IMR-90 (cell line): ENCODE results near the gene NAP1L1. TPM values are rescaled to one million over a fixed set of nuclear protein-coding genes. Genes with fewer than 3 reads are reported as not detected.

Experiments
- ATAC-seq: fragments of 200-7000 bp; cut with Tn5 transposase; 2 replicates; pipeline ENCODE4 v1.9.1; 2020; ENCODE audit warnings: low read depth, mild to moderate bottlenecking, moderate library complexity
- BruUV-seq: library from RNA; stranded (reverse); fragments of 400-500 nt; replicated peaks from 2 replicates; lab custom pipeline; 2021; lab: Mats Ljungman, UMichigan
- CTCF ChIA-PET: fragments of 300-600 bp; formaldehyde crosslinking; extraction: SDS; loops from one replicate; lab custom pipeline; 2021; ENCODE audit warnings: antibody characterized with exemption; lab: Yijun Ruan, JAX
- POLR2A ChIA-PET: fragments of 300-600 bp; sonication (Branson Sonifier 250); formaldehyde crosslinking; loops from one replicate; lab custom pipeline; 2022; ENCODE audit warnings: antibody characterized with exemption; ENCODE audit not compliant: unreplicated experiment; lab: Charles Lee
- DNase-seq: peaks from one replicate; pipeline ENCODE4 v3.0.0; 2013
- H2AFZ ChIP-seq: replicated peaks from 2 replicates; pipeline ENCODE3; 2013; ENCODE audit warnings: low read length, mild to moderate bottlenecking; ENCODE audit not compliant: poor library complexity
- H2AK5ac ChIP-seq: 2 replicates; pipeline ENCODE4 v1.6.1; 2013; ENCODE audit warnings: low read depth, low read length, inconsistent platforms
- H2AK9ac ChIP-seq: replicated peaks from 2 replicates; pipeline ENCODE3; 2013; ENCODE audit warnings: mild to moderate bottlenecking, low read depth, low read length, moderate library complexity; ENCODE audit not compliant: poor library complexity
- H2BK120ac ChIP-seq: 2 replicates; pipeline ENCODE4 v1.6.1; 2013; ENCODE audit warnings: low read depth, low read length, inconsistent platforms
- H2BK15ac ChIP-seq: 3 replicates; pipeline ENCODE4 v1.6.1; 2013; ENCODE audit warnings: low read depth, low read length, inconsistent platforms
- H2BK20ac ChIP-seq: 2 replicates; pipeline ENCODE4 v1.6.1; 2013; ENCODE audit warnings: low read depth, mild to moderate bottlenecking, inconsistent platforms, low read length, moderate library complexity
- H2BK5ac ChIP-seq: 2 replicates; pipeline ENCODE4 v1.6.1; 2013; ENCODE audit warnings: mild to moderate bottlenecking, low read depth, low read length, inconsistent platforms; ENCODE audit not compliant: poor library complexity, severe bottlenecking
- H3K14ac ChIP-seq: replicated peaks from 2 replicates; pipeline ENCODE4 v1.6.1; 2013; ENCODE audit warnings: low read depth, low read length, inconsistent platforms
- H3K18ac ChIP-seq: 2 replicates; pipeline ENCODE4 v1.6.1; 2013; ENCODE audit warnings: low read depth, low read length, control low read depth
- H3K23ac ChIP-seq: 2 replicates; pipeline ENCODE4 v1.6.1; 2013; ENCODE audit warnings: low read depth, low read length, inconsistent platforms
- H3K27ac ChIP-seq: 2 replicates; pipeline ENCODE4 v1.5.1; 2013; ENCODE audit warnings: mild to moderate bottlenecking, control low read depth, low read length; ENCODE audit not compliant: insufficient read depth
- H3K27me3 ChIP-seq: 2 replicates; pipeline ENCODE4 v1.6.1; 2013; ENCODE audit warnings: low read length; ENCODE audit not compliant: control insufficient read depth, insufficient read depth
- H3K36me3 ChIP-seq: 2 replicates; pipeline ENCODE4 v1.6.1; 2013; ENCODE audit warnings: low read length, mixed read lengths; ENCODE audit not compliant: control insufficient read depth, insufficient read depth
- H3K4ac ChIP-seq: 2 replicates; pipeline ENCODE4 v1.6.1; 2013; ENCODE audit warnings: low read depth, low read length, inconsistent platforms
- H3K4me1 ChIP-seq: 2 replicates; pipeline ENCODE4 v1.6.1; 2013; ENCODE audit warnings: low read length, mixed read lengths; ENCODE audit not compliant: control insufficient read depth, insufficient read depth
- H3K4me2 ChIP-seq: 2 replicates; pipeline ENCODE4 v1.6.1; 2013; ENCODE audit warnings: low read depth, mild to moderate bottlenecking, control low read depth, low read length, moderate library complexity
- H3K4me3 ChIP-seq: 2 replicates; pipeline ENCODE4 v1.5.1; 2013; ENCODE audit warnings: low read depth, mild to moderate bottlenecking, control low read depth, low read length, moderate library complexity; ENCODE audit not compliant: insufficient read depth
- H3K56ac ChIP-seq: 2 replicates; pipeline ENCODE4 v1.6.1; 2013; ENCODE audit warnings: low read length, inconsistent platforms; ENCODE audit not compliant: insufficient read depth; ENCODE audit errors: extremely low read depth
- H3K79me1 ChIP-seq, 2 experiments: 2 replicates each; pipeline ENCODE4 v1.6.1; 2013; ENCODE audit warnings: low read length in 2 of 2, inconsistent platforms in 1 of 2, low read depth in 1 of 2
- H3K9ac ChIP-seq: 2 replicates; pipeline ENCODE4 v1.6.1; 2013; ENCODE audit warnings: low read depth, low read length, control low read depth
- H3K9me1 ChIP-seq: 2 replicates; pipeline ENCODE4 v1.6.1; 2013; ENCODE audit warnings: low read length, inconsistent platforms; ENCODE audit not compliant: insufficient read depth
- H3K9me3 ChIP-seq: 2 replicates; pipeline ENCODE4 v1.6.1; 2013; ENCODE audit warnings: low read length; ENCODE audit not compliant: control insufficient read depth, insufficient read depth
- H4K20me1 ChIP-seq: 2 replicates; pipeline ENCODE4 v1.6.1; 2013; ENCODE audit warnings: low read length, inconsistent platforms; ENCODE audit not compliant: insufficient read depth
- H4K5ac ChIP-seq: 2 replicates; pipeline ENCODE4 v1.6.1; 2013; ENCODE audit warnings: mild to moderate bottlenecking, low read depth, low read length, control low read depth
- H4K8ac ChIP-seq, 2 experiments: 2 replicates each; pipeline ENCODE4 v1.6.1; 2013; ENCODE audit warnings: low read depth in 2 of 2, low read length in 2 of 2, control low read depth in 1 of 2, inconsistent platforms in 1 of 2
- H4K91ac ChIP-seq: 2 replicates; pipeline ENCODE4 v1.6.1; 2013; ENCODE audit warnings: low read depth, low read length, inconsistent platforms; ENCODE audit not compliant: insufficient read depth
- CEBPB ChIP-seq: IDR thresholded peaks from 2 replicates; pipeline ENCODE4 v1.6.1; 2012; ENCODE audit warnings: low read depth, low read length, improper control_type of control experiment
- CTCF ChIP-seq: conservative IDR thresholded peaks from 2 replicates; pipeline ENCODE4 v1.5.1; 2012; ENCODE audit warnings: mild to moderate bottlenecking, low read depth, low read length, improper control_type of control experiment
- FOS ChIP-seq: fragments of 150-350 bp; IDR thresholded peaks from 2 replicates; pipeline ENCODE4 v1.6.1; 2016; ENCODE audit warnings: low read depth, low read length
- MAFK ChIP-seq: IDR thresholded peaks from 2 replicates; pipeline ENCODE4 v1.6.1; 2012; ENCODE audit warnings: low read depth, low read length, improper control_type of control experiment
- MAZ ChIP-seq: IDR thresholded peaks from 2 replicates; pipeline ENCODE4 v1.6.1; 2012; ENCODE audit warnings: low read depth, mild to moderate bottlenecking, low read length, improper control_type of control experiment, moderate library complexity, borderline replicate concordance
- MXI1 ChIP-seq: IDR thresholded peaks from 2 replicates; pipeline ENCODE4 v1.6.1; 2012; ENCODE audit warnings: low read depth, mild to moderate bottlenecking, low read length, moderate library complexity, borderline replicate concordance
- NFE2L2 ChIP-seq: fragments of 150-350 bp; IDR thresholded peaks from 2 replicates; pipeline ENCODE4 v1.6.1; 2016; ENCODE audit warnings: low read depth, mild to moderate bottlenecking, low read length
- POLR2A ChIP-seq: IDR thresholded peaks from 2 replicates; pipeline ENCODE4 v1.6.1; 2012; ENCODE audit warnings: mild to moderate bottlenecking, low read depth, low read length
- RAD21 ChIP-seq: IDR thresholded peaks from 2 replicates; pipeline ENCODE4 v1.6.1; 2012; ENCODE audit warnings: low read length, improper control_type of control experiment
- RCOR1 ChIP-seq: IDR thresholded peaks from 2 replicates; pipeline ENCODE4 v1.6.1; 2012; ENCODE audit warnings: mild to moderate bottlenecking, low read length, improper control_type of control experiment; ENCODE audit not compliant: insufficient replicate concordance
- RFX5 ChIP-seq: IDR thresholded peaks from 2 replicates; pipeline ENCODE4 v1.8.0; 2012; ENCODE audit warnings: low read depth, mild to moderate bottlenecking, low read length, moderate library complexity
- WGBS, 2 experiments: methylation state at CpG; one replicate each; pipeline versions ENCODE4 v1.1.5 to v1.1.7; 2013; ENCODE audit warnings: missing lambda C conversion rate in 2 of 2; ENCODE audit not compliant: insufficient read length in 1 of 2; ENCODE audit errors: extremely low coverage in 2 of 2; 5-methylcytosine and 5-hydroxymethylcytosine counted together
- dilution Hi-C: fragments of 300-500 bp; cut with HindIII; formaldehyde crosslinking; loops from one replicate; pipeline ENCODE4 v1.14.3; 2018; ENCODE audit warnings: low sequenced_read_pairs; ENCODE audit not compliant: unreplicated experiment
- in situ Hi-C: fragments of 300-500 bp; cut with MboI; formaldehyde crosslinking; loops from 3 replicates; pipeline ENCODE4 v1.14.3; 2019; ENCODE audit warnings: low sequenced_read_pairs, inconsistent platforms, mixed read lengths
- intact Hi-C: fragments of 100-400 bp; cut with micrococcal nuclease; formaldehyde crosslinking; loops from 2 replicates; pipeline ENCODE4 v1.10.0; 2022
- polyA plus RNA-seq, 3 experiments: library from polyadenylated mRNA; depleted of rRNA; stranded (reverse); fragments of >200 nt; gene quantifications; 2 replicates each; pipeline ENCODE4 v1.2.3, GENCODE V29; 2012; ENCODE audit warnings: low replicate concordance in 1 of 3
- total RNA-seq: library from RNA; depleted of rRNA; stranded (reverse); fragments of >200 nt; gene quantifications from 2 replicates; pipeline ENCODE4 v1.2.3, GENCODE V29; 2012
- TF ChIP-seq, protein P1 (sequence below): fragments of 150-350 bp; IDR thresholded peaks from 2 replicates; pipeline ENCODE4 v1.6.1; 2016; ENCODE audit warnings: low read depth, mild to moderate bottlenecking, low read length, moderate library complexity, borderline replicate concordance

Gene NAP1L1
- total and polyA plus RNA-seq, 2 of the 4 experiments (the other 2 are of a cell fraction) = 86.4 to 200 TPM

GRCh38 chr12:76012644-76013043 is 71.8 kb downstream of the NAP1L1 start:
- POLR2A ChIA-PET = interaction anchor here (0.6 kb wide), 1 partner anchor 11 kb away, joined by 3 read pairs; no protein-coding TSS in a partner anchor

More at GRCh38 chr12:76012644-76013043, 71.8 kb downstream of the NAP1L1 start:
- Histone ChIP-seq H2AK9ac (no peak overlapping the region), H3K9me3 (no peaks in the 10 kb centered on the region), H3K9me1 (peaks cover 10% of the 10 kb centered on the region), H2BK5ac (no peak overlapping the region), H2BK15ac (0 out of 3 replicates have a peak overlapping the region, but pooled peaks have one; percentile 23), H3K9ac (no peak overlapping the region), H3K4me3 (no peak overlapping the region), H4K5ac (no peak overlapping the region), H2BK20ac (0 out of 2 replicates have a peak overlapping the region, but pooled peaks have one; percentile 20), H3K36me3 (no peaks in the 10 kb centered on the region), H3K23ac (no peak overlapping the region), H3K27me3 (no peaks in the 10 kb centered on the region), H2BK120ac (peak overlapping the region; percentile 40), H3K14ac (no peak overlapping the region), H3K4me1 (peaks cover 10% of the 10 kb centered on the region), H2AK5ac (peak overlapping the region; percentile 50; the same call in 1 of the 2 replicates), H3K79me1 (peaks cover 0 to 6% of the 10 kb centered on the region in 2 experiments; a peak in 2 of 4 replicates), H3K4me2 (no peak overlapping the region), H4K91ac (peak overlapping the region; percentile 10), H3K27ac (no peak overlapping the region), H2AFZ (no peak overlapping the region), H4K8ac (no peak overlapping the region), H3K4ac (peak overlapping the region; percentile 89; the same call in 1 of the 2 replicates), H4K20me1 (no peaks in the 10 kb centered on the region), H3K56ac (no peak overlapping the region), H3K18ac (no peak overlapping the region)
- no TSS peak for BruUV-seq
- ATAC-seq (no peak), DNase-seq (no peak)
- WGBS, 2 experiments = 86% methylated on average over 2 of the region's 4 CpGs; no CpG with 5 or more reads in 1 of the 2 experiments
- dilution Hi-C loops (no loop called here), in situ Hi-C loops (no loop called here), intact Hi-C loops (no loop called here)
- CTCF ChIA-PET = interaction anchor here (0.6 to 1.5 kb wide), 2 partner anchors 13 to 248 kb away, joined by 3 to 7 read pairs; no protein-coding TSS in a partner anchor
- TF ChIP-seq, protein P1, sequence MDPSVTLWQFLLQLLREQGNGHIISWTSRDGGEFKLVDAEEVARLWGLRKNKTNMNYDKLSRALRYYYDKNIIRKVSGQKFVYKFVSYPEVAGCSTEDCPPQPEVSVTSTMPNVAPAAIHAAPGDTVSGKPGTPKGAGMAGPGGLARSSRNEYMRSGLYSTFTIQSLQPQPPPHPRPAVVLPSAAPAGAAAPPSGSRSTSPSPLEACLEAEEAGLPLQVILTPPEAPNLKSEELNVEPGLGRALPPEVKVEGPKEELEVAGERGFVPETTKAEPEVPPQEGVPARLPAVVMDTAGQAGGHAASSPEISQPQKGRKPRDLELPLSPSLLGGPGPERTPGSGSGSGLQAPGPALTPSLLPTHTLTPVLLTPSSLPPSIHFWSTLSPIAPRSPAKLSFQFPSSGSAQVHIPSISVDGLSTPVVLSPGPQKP = no peak
- TF ChIP-seq RFX5 = no peak
- no peak for TF ChIP-seq CTCF
- no peak for TF ChIP-seq FOS
- TF ChIP-seq MAZ = no peak
- TF ChIP-seq NFE2L2 = no peak
- no peak for TF ChIP-seq CEBPB
- TF ChIP-seq MAFK = no peak
- no peak for TF ChIP-seq POLR2A
- TF ChIP-seq RCOR1 = no peak
- no peak for TF ChIP-seq MXI1
- TF ChIP-seq RAD21 = no peak
